HEK293 (cell line): ENCODE data around the gene CDC14B.
A peak's percentile ranks its signal among the peaks of the same experiment; 100 is the strongest.

Experiments used
- CTCF ChIA-PET: fragments of 350-600 bp; formaldehyde crosslinking; extraction: SDS; loops from one replicate; lab custom pipeline; 2021; ENCODE audit warnings: antibody characterized with exemption; lab: Yijun Ruan, JAX
- POLR2A ChIA-PET: fragments of 300-600 bp; formaldehyde crosslinking; extraction: SDS; loops from one replicate; lab custom pipeline; 2020; ENCODE audit warnings: antibody characterized with exemption, inconsistent platforms; lab: Yijun Ruan, JAX
- H3K27ac ChIP-seq: fragments of 200-500 bp; sonication (Bioruptor generic); 2 replicates; pipeline ENCODE4 v1.5.1; 2014; ENCODE audit warnings: low read depth, low read length, control low read depth, inconsistent platforms; ENCODE audit errors: extremely low read depth
- H3K36me3 ChIP-seq, 2 experiments: fragments of 200-500 bp in 1 of 2; sonication (Bioruptor generic) in 1 of 2; 1 replicate in 1 of 2; 2 replicates in 1 of 2; pipeline ENCODE4 v1.5.1; 2014 to 2017; ENCODE audit warnings: inconsistent platforms in 2 of 2, low read length in 2 of 2; ENCODE audit not compliant: control insufficient read depth in 2 of 2, insufficient read depth in 1 of 2
- H3K4me1 ChIP-seq: fragments of 200-500 bp; sonication (Bioruptor generic); 2 replicates; pipeline ENCODE4 v1.5.1; 2014; ENCODE audit warnings: mild to moderate bottlenecking, low read length, inconsistent platforms; ENCODE audit not compliant: control insufficient read depth, insufficient read depth
- H3K4me3 ChIP-seq: 2 replicates; pipeline ENCODE4 v1.5.1; 2011; ENCODE audit warnings: low read depth, mild to moderate bottlenecking, control low read depth, low read length, moderate library complexity
- H3K9me3 ChIP-seq: fragments of 200-500 bp; sonication (Bioruptor generic); 2 replicates; pipeline ENCODE4 v1.5.1; 2014; ENCODE audit warnings: low read depth, low read length, inconsistent platforms; ENCODE audit not compliant: control insufficient read depth, insufficient read depth
- CTCF ChIP-seq: fragments of 450-650 bp; formaldehyde crosslinking; IDR thresholded peaks from 2 replicates; pipeline ENCODE4 v1.5.1; 2016; ENCODE audit warnings: missing biosample characterization, missing genetic modification characterization
- EGR2 ChIP-seq: fragments of 450-650 bp; formaldehyde crosslinking; IDR thresholded peaks from 2 replicates; pipeline ENCODE4 v1.5.1; 2016; ENCODE audit warnings: low read depth, missing biosample characterization, missing genetic modification characterization
- GLIS2 ChIP-seq: fragments of 450-650 bp; formaldehyde crosslinking; IDR thresholded peaks from 2 replicates; pipeline ENCODE4 v1.5.1; 2016; ENCODE audit warnings: missing biosample characterization, missing genetic modification characterization
- KLF1 ChIP-seq: fragments of 450-650 bp; formaldehyde crosslinking; IDR thresholded peaks from 2 replicates; pipeline ENCODE4 v1.5.1; 2016; ENCODE audit warnings: missing biosample characterization, missing genetic modification characterization
- PRDM6 ChIP-seq: fragments of 450-650 bp; formaldehyde crosslinking; IDR thresholded peaks from 2 replicates; pipeline ENCODE4 v1.5.1; 2017; ENCODE audit warnings: missing biosample characterization, missing genetic modification characterization
- REST ChIP-seq: fragments of 450-650 bp; formaldehyde crosslinking; IDR thresholded peaks from 2 replicates; pipeline ENCODE4 v1.5.1; 2016; ENCODE audit warnings: missing biosample characterization, missing genetic modification characterization
- WT1 ChIP-seq: fragments of 450-650 bp; formaldehyde crosslinking; IDR thresholded peaks from 2 replicates; pipeline ENCODE4 v1.5.1; 2016; ENCODE audit warnings: missing biosample characterization, missing genetic modification characterization
- ZIC2 ChIP-seq: fragments of 450-650 bp; formaldehyde crosslinking; IDR thresholded peaks from 2 replicates; pipeline ENCODE4 v1.5.1; 2016; ENCODE audit warnings: missing biosample characterization, missing genetic modification characterization
- ZNF140 ChIP-seq: fragments of 450-650 bp; formaldehyde crosslinking; IDR thresholded peaks from 2 replicates; pipeline ENCODE4 v1.5.1; 2016; ENCODE audit warnings: missing biosample characterization, missing genetic modification characterization
- ZNF26 ChIP-seq: fragments of 450-650 bp; formaldehyde crosslinking; IDR thresholded peaks from 2 replicates; pipeline ENCODE4 v1.5.1; 2016; ENCODE audit warnings: missing biosample characterization, missing genetic modification characterization
- ZNF426 ChIP-seq: fragments of 450-650 bp; formaldehyde crosslinking; IDR thresholded peaks from 2 replicates; pipeline ENCODE4 v1.5.1; 2017; ENCODE audit warnings: missing biosample characterization, missing genetic modification characterization, mild to moderate bottlenecking, inconsistent platforms, moderate library complexity
- ZNF48 ChIP-seq: fragments of 450-650 bp; formaldehyde crosslinking; IDR thresholded peaks from 2 replicates; pipeline ENCODE4 v1.5.1; 2016; ENCODE audit warnings: missing biosample characterization, missing genetic modification characterization
- ZNF555 ChIP-seq: fragments of 450-650 bp; formaldehyde crosslinking; conservative IDR thresholded peaks from 2 replicates; pipeline ENCODE4 v1.5.1; 2017; ENCODE audit warnings: missing biosample characterization, mild to moderate bottlenecking, missing genetic modification characterization, inconsistent platforms

CDC14B gene

GRCh38 chr9:96644137-96644536 lies 24.5 kb upstream of the CDC14B start:
- TF ChIP-seq KLF1 (peak; percentile 71; the same call in 1 of the 2 replicates), EGR2 (tag by site-specific recombination) (no peak)
- CTCF ChIA-PET: no interaction called here
- Histone ChIP-seq H3K9me3 (no peaks in the 10 kb centered on the region), H3K4me3 (no peak overlapping the region), H3K27ac (no peak overlapping the region), H3K4me1 (no peaks in the 10 kb centered on the region), H3K36me3 (peaks cover 6 to 40% of the 10 kb centered on the region in 2 experiments; a peak in 2 of 3 replicates)
- POLR2A ChIA-PET: no interaction called here

GRCh38 chr9:96641514-96641913 lies 21.9 kb upstream of the CDC14B start:
- TF ChIP-seq ZIC2: no peak
- no peak for TF ChIP-seq ZNF555 (tag by site-specific recombination)
- TF ChIP-seq ZNF140: no peak
- Histone ChIP-seq H3K36me3 (peaks cover 0 to 27% of the 10 kb centered on the region in 2 experiments; a peak in 2 of 3 replicates), H3K27ac (no peak overlapping the region), H3K4me3 (no peak overlapping the region), H3K9me3 (no peaks in the 10 kb centered on the region), H3K4me1 (no peaks in the 10 kb centered on the region)
- ChIA-PET POLR2A (no interaction called here), CTCF (no interaction called here)

DNA sequence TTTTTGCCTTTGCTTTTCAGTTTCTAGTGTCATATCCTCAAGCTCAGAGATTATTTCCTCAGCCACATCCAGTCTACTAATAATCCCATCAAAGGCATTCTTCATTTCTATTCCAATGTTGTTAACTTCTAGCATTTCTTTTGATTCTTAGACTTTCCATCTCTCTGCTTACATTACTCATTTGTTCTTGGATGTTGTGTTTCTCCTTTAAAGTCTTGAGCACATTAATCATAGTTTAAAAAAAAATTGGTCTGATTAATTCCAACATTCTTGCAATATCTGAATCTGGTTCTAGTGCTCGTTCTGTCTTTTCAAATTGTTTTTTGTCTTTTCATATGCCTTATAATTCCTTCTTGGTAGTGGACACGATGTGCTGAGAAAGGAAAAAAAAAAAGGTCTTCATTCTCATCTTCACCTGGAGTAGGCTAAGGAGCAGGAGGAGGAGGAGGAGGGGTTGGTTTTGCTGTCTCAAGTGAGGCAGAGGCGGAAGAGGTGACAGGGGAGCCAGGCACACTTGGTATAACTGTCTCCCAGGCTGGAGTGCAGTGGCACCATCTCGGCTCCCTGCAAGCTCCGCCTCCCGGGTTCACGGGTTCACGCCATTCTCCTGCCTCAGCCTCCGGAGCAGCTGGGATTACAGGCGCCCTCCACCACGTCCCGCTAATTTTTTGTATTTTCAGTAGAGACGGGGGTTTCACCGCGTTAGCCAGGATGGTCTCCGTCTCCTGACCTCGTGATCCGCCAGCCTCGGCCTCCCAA lies 19.1 kb upstream of the CDC14B start:
- Histone ChIP-seq H3K9me3 (no peaks in the 10 kb centered on the region), H3K36me3 (peaks cover 0 to 11% of the 10 kb centered on the region in 2 experiments; a peak in 2 of 3 replicates), H3K4me1 (no peaks in the 10 kb centered on the region), H3K4me3 (no peak overlapping the region), H3K27ac (no peak overlapping the region)
- ChIA-PET CTCF (no interaction called here), POLR2A (no interaction called here)
- TF ChIP-seq ZNF426 (tag by site-specific recombination) (no peak), ZNF26 (no peak), REST (tag by site-specific recombination) (no peak), CTCF (tag by site-specific recombination) (no peak), EGR2 (tag by site-specific recombination) (no peak), PRDM6 (no peak), WT1 (tag by site-specific recombination) (no peak), GLIS2 (tag by site-specific recombination) (no peak), ZNF48 (tag by site-specific recombination) (no peak)
